ENCODE data around the gene SLC2A13. TPM values are rescaled to one million over a fixed set of nuclear protein-coding genes. Genes with fewer than 3 reads are reported as not detected.
A peak's percentile ranks its signal among the peaks of the same experiment; 100 is the strongest.

Gene SLC2A13
- total and polyA plus RNA-seq, 11 donors = 1.9 to 17.6 (median 8.5) TPM

GRCh38 chr12:39990122-39991101 is 115.5 kb downstream of the SLC2A13 start:
- TF ChIP-seq POLR2A (IDR thresholded peaks at IDR 0.05) (no peak), CTCF (IDR thresholded peaks at IDR 0.05) (peak; percentile 68 to 90 (median 81))
- no peaks in the 10 kb centered on the region for H3K27me3 ChIP-seq
- no peaks in the 10 kb centered on the region for H3K36me3 ChIP-seq
- H3K27ac ChIP-seq = no peak overlapping the region
- DNase-seq (peak in 4 of 5 donors; percentile 15 to 55 (median 40)), ATAC-seq (peak in 3 of 4 donors; percentile 60 to 81 (median 64))
- WGBS, 4 donors = 43 to 64% (median 56%) methylated on average over 4 of the region's 4 CpGs
- intact Hi-C loops (cut with DNase I) = loop anchor here in 9 of 10 donors (1.0 to 10.0 kb wide), 4 partner anchors 223 to 403 kb away; no protein-coding TSS in a partner anchor
- peaks cover 0 to 1% (median 0%) of the 10 kb centered on the region in 12 donors for H3K9me3 ChIP-seq
- H3K4me3 ChIP-seq = no peak overlapping the region
- H3K4me1 ChIP-seq = peaks cover 0 to 4% (median 0%) of the 10 kb centered on the region in 12 donors

GRCh38 chr12:39989501-39989900 is 116.4 kb downstream of the SLC2A13 start:
- no peak for ATAC-seq
- 88 to 100% (median 96%) methylated on average over 1 of the region's 1 CpG for WGBS, 4 donors
- Histone ChIP-seq H3K4me1 (peaks cover 0 to 4% (median 0%) of the 10 kb centered on the region in 12 donors), H3K9me3 (no peaks in the 10 kb centered on the region), H3K27me3 (no peaks in the 10 kb centered on the region), H3K36me3 (no peaks in the 10 kb centered on the region), H3K4me3 (no peak overlapping the region), H3K27ac (no peak overlapping the region)
- no peak for DNase-seq
- TF ChIP-seq POLR2A (IDR thresholded peaks at IDR 0.05) = no peak
- TF ChIP-seq CTCF (IDR thresholded peaks at IDR 0.05) = no peak
- intact Hi-C loops (cut with DNase I) = loop anchor here in 2 of 10 donors (5.0 kb wide), 1 partner anchor 222 kb away; no protein-coding TSS in a partner anchor

- 94 to 96% (median 95%) methylated on average over 2 of the region's 2 CpGs for WGBS, 4 donors
- no peak for DNase-seq
- Histone ChIP-seq H3K4me3 (no peak overlapping the region), H3K9me3 (no peaks in the 10 kb centered on the region), H3K4me1 (peaks cover 0 to 4% (median 0%) of the 10 kb centered on the region in 12 donors), H3K36me3 (no peaks in the 10 kb centered on the region), H3K27ac (no peak overlapping the region), H3K27me3 (no peaks in the 10 kb centered on the region)
- intact Hi-C loops (cut with DNase I) = loop anchor here in 2 of 10 donors (5.0 kb wide), 1 partner anchor 221 kb away; no protein-coding TSS in a partner anchor
- no peak for TF ChIP-seq CTCF (IDR thresholded peaks at IDR 0.05)
- no peak for TF ChIP-seq POLR2A (IDR thresholded peaks at IDR 0.05)
- ATAC-seq = no peak
These were observed 117.3 kb downstream of the SLC2A13 start for GRCh38 chr12:39988574-39988973.

GRCh38 chr12:39986674-39987073 is 119.2 kb downstream of the SLC2A13 start:
- intact Hi-C loops (cut with DNase I) = loop anchor here in 2 of 10 donors (5.0 kb wide), 1 partner anchor 219 kb away; no protein-coding TSS in a partner anchor
- no peaks in the 10 kb centered on the region for H3K9me3 ChIP-seq
- WGBS, 4 donors = 71 to 91% (median 85%) methylated on average over 2 of the region's 2 CpGs
- H3K36me3 ChIP-seq = no peaks in the 10 kb centered on the region
- no peak overlapping the region for H3K4me3 ChIP-seq
- TF ChIP-seq CTCF (IDR thresholded peaks at IDR 0.05) (no peak), POLR2A (IDR thresholded peaks at IDR 0.05) (no peak)
- H3K27me3 ChIP-seq = no peaks in the 10 kb centered on the region
- DNase-seq (no peak), ATAC-seq (no peak)
- peaks cover 0 to 4% (median 0%) of the 10 kb centered on the region in 12 donors for H3K4me1 ChIP-seq
- no peak overlapping the region for H3K27ac ChIP-seq
